Measurements from ENCODE around the gene ZNF808. TPM values are rescaled to one million over a fixed set of nuclear protein-coding genes. Genes with fewer than 3 reads are reported as not detected.

The ZNF808 gene
- total and polyA plus RNA-seq, 2 of the 13 experiments (the other 11 are each of a cell fraction or from before 2014, with no cell fraction given): 3.0 to 7.4 TPM

- no peak for TF ChIP-seq ZFP36L1 (CRISPR knock-in tag; IDR thresholded peaks at IDR 0.05)
- no peak for TF ChIP-seq MTF1 (CRISPR knock-in tag; IDR thresholded peaks at IDR 0.05)
- TF ChIP-seq ZNF431 (CRISPR knock-in tag; IDR thresholded peaks at IDR 0.05; ENCODE audit: borderline replicate concordance, low read depth): no peak
- TF ChIP-seq ZNF30 (CRISPR knock-in tag; IDR thresholded peaks at IDR 0.05): no peak
- peak; percentile 17; the same call in 1 of the 2 replicates for TF ChIP-seq ZNF766 (CRISPR knock-in tag; IDR thresholded peaks at IDR 0.05; ENCODE audit: borderline replicate concordance)
- TF ChIP-seq ZNF883 (CRISPR knock-in tag; IDR thresholded peaks at IDR 0.05; ENCODE audit: not compliant biosample characterization): no peak
- TF ChIP-seq FOXC1 (CRISPR knock-in tag; IDR thresholded peaks at IDR 0.05; ENCODE audit: borderline replicate concordance): no peak
- TF ChIP-seq IRF1 (CRISPR knock-in tag; IDR thresholded peaks at IDR 0.05; ENCODE audit: low read depth): no peak
- TF ChIP-seq HNRNPH1 (optimal IDR thresholded peaks at IDR 0.05; ENCODE audit: low read depth, low read length): no peak
- no peak for TF ChIP-seq SIX4 (CRISPR knock-in tag; IDR thresholded peaks at IDR 0.05)
- no peak for TF ChIP-seq PTBP1 (IDR thresholded peaks at IDR 0.05; ENCODE audit: low read depth, low read length, poor library complexity, severe bottlenecking)
- TF ChIP-seq ZC3H13 (CRISPR knock-in tag; IDR thresholded peaks at IDR 0.05): no peak
- TF ChIP-seq SUZ12 (IDR thresholded peaks at IDR 0.05; ENCODE audit: low read depth, low read length): no peak
- TF ChIP-seq SSRP1 (CRISPR knock-in tag; IDR thresholded peaks at IDR 0.05): no peak
- no peak for TF ChIP-seq HDAC6 (IDR thresholded peaks at IDR 0.05; ENCODE audit: low read depth, low read length)
- no peak for TF ChIP-seq RFXANK (CRISPR knock-in tag; IDR thresholded peaks at IDR 0.05)
- no peak for TF ChIP-seq ZNF567 (CRISPR knock-in tag; IDR thresholded peaks at IDR 0.05; ENCODE audit: borderline replicate concordance)
- no peak for TF ChIP-seq ZNF674 (CRISPR knock-in tag; IDR thresholded peaks at IDR 0.05; ENCODE audit: low read depth)
- no peak for TF ChIP-seq AKNA (CRISPR knock-in tag; IDR thresholded peaks at IDR 0.05; ENCODE audit: borderline replicate concordance)
- no peak for TF ChIP-seq ZNF746 (CRISPR knock-in tag; IDR thresholded peaks at IDR 0.05)
- TF ChIP-seq RARA (CRISPR knock-in tag; IDR thresholded peaks at IDR 0.05): no peak
- TF ChIP-seq TSC22D2 (CRISPR knock-in tag; IDR thresholded peaks at IDR 0.05; ENCODE audit: borderline replicate concordance): no peak
- TF ChIP-seq MED1 (CRISPR knock-in tag; IDR thresholded peaks at IDR 0.05): 0 out of 2 replicates have a peak, but pooled peaks have one; percentile 18
- no peak for TF ChIP-seq PPARG (CRISPR knock-in tag; conservative IDR thresholded peaks at IDR 0.05)
- TF ChIP-seq NFE2 (CRISPR knock-in tag; IDR thresholded peaks at IDR 0.05): no peak
- TF ChIP-seq ELF3 (CRISPR knock-in tag; IDR thresholded peaks at IDR 0.05): 0 out of 2 replicates have a peak, but pooled peaks have one; percentile 38
- TF ChIP-seq PHF8 (CRISPR knock-in tag; IDR thresholded peaks at IDR 0.05): peak; percentile 64
- TF ChIP-seq ZNF772 (CRISPR knock-in tag; IDR thresholded peaks at IDR 0.05): no peak
Measured at GRCh38 chr19:52570000-52570861, 42.8 kb downstream of the ZNF808 start, which contains the start of gene ZNF701 (continued).
